ENCODE data around the gene RANBP3.

The RANBP3 gene

DNA sequence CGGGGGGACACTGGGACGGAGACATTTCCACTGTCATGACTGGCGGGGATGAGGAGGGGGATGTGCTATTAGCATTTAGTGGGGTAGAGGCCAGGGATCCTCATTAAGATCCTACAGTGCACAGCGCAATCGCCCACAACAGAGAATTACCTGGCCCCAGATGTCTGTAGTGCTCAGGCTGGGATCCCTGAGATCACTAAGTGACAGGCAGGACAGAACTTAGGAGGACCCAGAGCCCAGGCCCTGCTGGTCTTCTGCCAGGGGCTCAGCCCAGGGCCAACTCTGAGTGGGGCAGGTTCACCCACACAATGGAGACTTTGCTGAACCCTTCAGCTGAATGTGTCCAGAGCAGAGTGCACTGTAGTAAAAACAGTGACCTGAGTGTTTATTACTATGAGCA lies 4.6 kb downstream of the RANBP3 start:
- H2AFZ ChIP-seq (ENCODE audit: low read length): no peak overlapping the region
- H3K9me2 ChIP-seq (ENCODE audit: low read depth, low read length): no peaks in the 10 kb centered on the region
- peaks cover 44% of the 10 kb centered on the region; the same call in 1 of the 2 replicates for H3K36me3 ChIP-seq (ENCODE audit: insufficient read depth, low read length)
- no peak overlapping the region for H3K4me2 ChIP-seq (ENCODE audit: low read length)
- H4K20me1 ChIP-seq (ENCODE audit: insufficient read depth, low read length): no peaks in the 10 kb centered on the region
- no peaks in the 10 kb centered on the region for H3K27me3 ChIP-seq (ENCODE audit: insufficient read depth, low read length)
- H3K9ac ChIP-seq (ENCODE audit: low read length): no peak overlapping the region
- H3K4me1 ChIP-seq (ENCODE audit: insufficient read depth, low read length, severe bottlenecking): peaks cover 47% of the 10 kb centered on the region
- H3K79me2 ChIP-seq (ENCODE audit: insufficient read depth, low read length): peaks cover 83% of the 10 kb centered on the region
- no peaks in the 10 kb centered on the region for H3K9me3 ChIP-seq (ENCODE audit: low read length)
- H3K27ac ChIP-seq (ENCODE audit: low read depth, low read length, poor library complexity, severe bottlenecking): no peak overlapping the region
- no peaks in the 10 kb centered on the region for H3F3A ChIP-seq (ENCODE audit: insufficient read depth, low read length)
- no peak overlapping the region for H3K4me3 ChIP-seq (ENCODE audit: low read depth, low read length, poor library complexity, severe bottlenecking)
- TF ChIP-seq, protein P1, sequence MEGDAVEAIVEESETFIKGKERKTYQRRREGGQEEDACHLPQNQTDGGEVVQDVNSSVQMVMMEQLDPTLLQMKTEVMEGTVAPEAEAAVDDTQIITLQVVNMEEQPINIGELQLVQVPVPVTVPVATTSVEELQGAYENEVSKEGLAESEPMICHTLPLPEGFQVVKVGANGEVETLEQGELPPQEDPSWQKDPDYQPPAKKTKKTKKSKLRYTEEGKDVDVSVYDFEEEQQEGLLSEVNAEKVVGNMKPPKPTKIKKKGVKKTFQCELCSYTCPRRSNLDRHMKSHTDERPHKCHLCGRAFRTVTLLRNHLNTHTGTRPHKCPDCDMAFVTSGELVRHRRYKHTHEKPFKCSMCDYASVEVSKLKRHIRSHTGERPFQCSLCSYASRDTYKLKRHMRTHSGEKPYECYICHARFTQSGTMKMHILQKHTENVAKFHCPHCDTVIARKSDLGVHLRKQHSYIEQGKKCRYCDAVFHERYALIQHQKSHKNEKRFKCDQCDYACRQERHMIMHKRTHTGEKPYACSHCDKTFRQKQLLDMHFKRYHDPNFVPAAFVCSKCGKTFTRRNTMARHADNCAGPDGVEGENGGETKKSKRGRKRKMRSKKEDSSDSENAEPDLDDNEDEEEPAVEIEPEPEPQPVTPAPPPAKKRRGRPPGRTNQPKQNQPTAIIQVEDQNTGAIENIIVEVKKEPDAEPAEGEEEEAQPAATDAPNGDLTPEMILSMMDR (IDR thresholded peaks at IDR 0.05; ENCODE audit: low read length): no peak
- TF ChIP-seq EZH2 (IDR thresholded peaks at IDR 0.05; ENCODE audit: borderline replicate concordance, low read length): no peak

DNA sequence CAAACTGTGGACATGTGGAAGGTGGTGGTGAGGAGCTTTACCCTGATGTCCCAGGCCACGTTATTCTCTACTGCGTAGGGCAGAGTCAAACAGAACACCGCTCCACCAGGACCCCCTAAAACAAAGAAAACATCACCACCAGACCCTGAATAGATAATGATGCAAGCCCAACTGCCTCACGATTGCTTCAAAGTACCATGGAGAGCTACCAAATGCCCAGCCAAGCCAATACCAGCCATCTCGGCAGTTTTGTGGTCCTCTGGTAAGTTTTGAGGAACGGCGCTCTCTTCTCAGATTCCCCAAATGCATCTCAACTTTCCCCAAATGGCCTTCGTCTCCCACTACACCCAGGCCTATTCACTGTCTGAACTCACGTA lies 5.6 kb downstream of the RANBP3 start:
- no peaks in the 10 kb centered on the region for H3K27me3 ChIP-seq (ENCODE audit: insufficient read depth, low read length)
- TF ChIP-seq, protein P1 (IDR thresholded peaks at IDR 0.05; ENCODE audit: low read length): no peak
- no peak for TF ChIP-seq EZH2 (IDR thresholded peaks at IDR 0.05; ENCODE audit: borderline replicate concordance, low read length)
- H4K20me1 ChIP-seq (ENCODE audit: insufficient read depth, low read length): no peaks in the 10 kb centered on the region
- no peaks in the 10 kb centered on the region for H3F3A ChIP-seq (ENCODE audit: insufficient read depth, low read length)
- H3K9me3 ChIP-seq (ENCODE audit: low read length): no peaks in the 10 kb centered on the region
- H3K9ac ChIP-seq (ENCODE audit: low read length): no peak overlapping the region
- H3K4me1 ChIP-seq (ENCODE audit: insufficient read depth, low read length, severe bottlenecking): peaks cover 55% of the 10 kb centered on the region
- H2AFZ ChIP-seq (ENCODE audit: low read length): no peak overlapping the region
- H3K4me3 ChIP-seq (ENCODE audit: low read depth, low read length, poor library complexity, severe bottlenecking): no peak overlapping the region
- peaks cover 45% of the 10 kb centered on the region; the same call in 1 of the 2 replicates for H3K36me3 ChIP-seq (ENCODE audit: insufficient read depth, low read length)
- H3K4me2 ChIP-seq (ENCODE audit: low read length): no peak overlapping the region
- no peak overlapping the region for H3K27ac ChIP-seq (ENCODE audit: low read depth, low read length, poor library complexity, severe bottlenecking)
- H3K79me2 ChIP-seq (ENCODE audit: insufficient read depth, low read length): peaks cover 90% of the 10 kb centered on the region
- H3K9me2 ChIP-seq (ENCODE audit: low read depth, low read length): no peaks in the 10 kb centered on the region

DNA sequence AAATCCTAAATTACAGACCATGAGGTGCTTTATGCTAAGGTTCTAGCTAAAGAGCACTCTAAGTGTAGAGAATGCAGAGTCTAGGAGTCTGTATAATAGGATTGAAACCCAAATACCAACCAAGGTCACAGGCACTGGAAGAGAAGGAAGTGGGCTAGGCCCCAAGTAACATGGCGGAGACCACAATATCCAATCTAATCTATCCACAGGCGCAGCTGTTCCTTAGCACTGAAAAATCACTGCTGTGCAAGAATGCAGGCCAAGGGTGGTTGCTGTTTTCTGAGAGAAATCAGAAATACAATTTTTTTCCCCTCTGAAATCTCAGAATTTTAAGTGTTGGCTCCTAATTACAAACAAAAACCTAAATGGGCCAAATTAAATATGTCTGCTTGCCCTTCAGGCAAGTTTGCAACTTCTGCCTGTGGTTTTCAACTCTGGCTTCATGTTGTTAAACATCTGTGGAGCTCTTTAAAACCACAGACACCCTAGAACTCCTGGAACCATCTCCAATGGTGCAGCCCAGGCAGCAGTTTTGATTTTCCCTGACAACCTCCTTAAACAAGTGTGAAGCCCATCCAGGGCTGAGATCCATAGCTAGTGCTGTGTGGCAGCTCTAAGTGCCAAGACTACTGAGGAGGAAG lies 6.1 kb downstream of the RANBP3 start:
- Histone ChIP-seq H3F3A (ENCODE audit: insufficient read depth, low read length) (no peaks in the 10 kb centered on the region), H3K27ac (ENCODE audit: low read depth, low read length, poor library complexity, severe bottlenecking) (no peak overlapping the region), H3K4me1 (ENCODE audit: insufficient read depth, low read length, severe bottlenecking) (peaks cover 54% of the 10 kb centered on the region), H3K36me3 (ENCODE audit: insufficient read depth, low read length) (peaks cover 50% of the 10 kb centered on the region; the same call in 1 of the 2 replicates), H2AFZ (ENCODE audit: low read length) (no peak overlapping the region), H3K4me2 (ENCODE audit: low read length) (no peak overlapping the region), H3K4me3 (ENCODE audit: low read depth, low read length, poor library complexity, severe bottlenecking) (no peak overlapping the region), H3K9me2 (ENCODE audit: low read depth, low read length) (no peaks in the 10 kb centered on the region), H3K9me3 (ENCODE audit: low read length) (no peaks in the 10 kb centered on the region), H4K20me1 (ENCODE audit: insufficient read depth, low read length) (no peaks in the 10 kb centered on the region), H3K27me3 (ENCODE audit: insufficient read depth, low read length) (no peaks in the 10 kb centered on the region), H3K9ac (ENCODE audit: low read length) (no peak overlapping the region), H3K79me2 (ENCODE audit: insufficient read depth, low read length) (peaks cover 90% of the 10 kb centered on the region)
- TF ChIP-seq EZH2 (IDR thresholded peaks at IDR 0.05; ENCODE audit: borderline replicate concordance, low read length): no peak
- TF ChIP-seq, protein P1 (IDR thresholded peaks at IDR 0.05; ENCODE audit: low read length): no peak
